ENCODE measurements around the gene CTDSPL.
A peak's percentile ranks its signal among the peaks of the same experiment; 100 is the strongest.

DNA sequence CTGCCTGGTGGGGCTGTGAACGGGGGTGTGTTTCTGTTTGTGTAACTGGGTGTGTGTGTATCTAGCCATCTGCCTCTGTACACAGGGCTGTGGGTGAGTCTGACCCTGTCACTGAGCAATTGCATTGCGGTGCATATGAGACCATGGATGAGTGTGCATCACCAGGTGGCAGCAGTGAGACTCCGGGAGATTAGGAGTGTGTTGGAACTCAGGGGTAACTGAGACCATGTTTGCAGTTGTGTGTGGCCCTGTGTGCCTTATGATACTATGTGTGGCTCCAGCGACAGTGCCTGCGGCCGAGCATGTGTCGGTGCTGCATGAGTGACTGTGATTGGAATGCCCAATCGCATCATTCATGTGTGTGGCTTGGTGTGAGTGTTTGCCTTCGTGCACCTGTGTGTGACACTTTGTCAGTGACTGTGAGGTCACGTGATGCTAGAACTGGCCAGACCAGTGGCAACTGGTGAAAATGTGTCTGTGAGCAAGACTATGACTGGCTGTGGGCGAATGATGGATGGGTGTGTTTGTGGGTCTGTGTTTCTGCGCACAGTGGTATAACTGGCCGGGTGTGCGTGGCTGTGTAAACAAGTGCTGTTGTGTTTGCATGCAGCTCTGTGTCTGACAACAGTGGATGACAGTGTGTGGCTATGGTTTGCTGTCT, 142.9 kb downstream of the CTDSPL start:
- TF ChIP-seq, protein P1, sequence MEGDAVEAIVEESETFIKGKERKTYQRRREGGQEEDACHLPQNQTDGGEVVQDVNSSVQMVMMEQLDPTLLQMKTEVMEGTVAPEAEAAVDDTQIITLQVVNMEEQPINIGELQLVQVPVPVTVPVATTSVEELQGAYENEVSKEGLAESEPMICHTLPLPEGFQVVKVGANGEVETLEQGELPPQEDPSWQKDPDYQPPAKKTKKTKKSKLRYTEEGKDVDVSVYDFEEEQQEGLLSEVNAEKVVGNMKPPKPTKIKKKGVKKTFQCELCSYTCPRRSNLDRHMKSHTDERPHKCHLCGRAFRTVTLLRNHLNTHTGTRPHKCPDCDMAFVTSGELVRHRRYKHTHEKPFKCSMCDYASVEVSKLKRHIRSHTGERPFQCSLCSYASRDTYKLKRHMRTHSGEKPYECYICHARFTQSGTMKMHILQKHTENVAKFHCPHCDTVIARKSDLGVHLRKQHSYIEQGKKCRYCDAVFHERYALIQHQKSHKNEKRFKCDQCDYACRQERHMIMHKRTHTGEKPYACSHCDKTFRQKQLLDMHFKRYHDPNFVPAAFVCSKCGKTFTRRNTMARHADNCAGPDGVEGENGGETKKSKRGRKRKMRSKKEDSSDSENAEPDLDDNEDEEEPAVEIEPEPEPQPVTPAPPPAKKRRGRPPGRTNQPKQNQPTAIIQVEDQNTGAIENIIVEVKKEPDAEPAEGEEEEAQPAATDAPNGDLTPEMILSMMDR (IDR thresholded peaks at IDR 0.05; ENCODE audit: insufficient read depth, low read length) = peak; percentile 70
- no peak for TF ChIP-seq POLR2AphosphoS5 (IDR thresholded peaks at IDR 0.05; ENCODE audit: low read depth)
- no peak for TF ChIP-seq SPI1 (IDR thresholded peaks at IDR 0.05; ENCODE audit: borderline replicate concordance, low read depth)
- TF ChIP-seq, protein P2, sequence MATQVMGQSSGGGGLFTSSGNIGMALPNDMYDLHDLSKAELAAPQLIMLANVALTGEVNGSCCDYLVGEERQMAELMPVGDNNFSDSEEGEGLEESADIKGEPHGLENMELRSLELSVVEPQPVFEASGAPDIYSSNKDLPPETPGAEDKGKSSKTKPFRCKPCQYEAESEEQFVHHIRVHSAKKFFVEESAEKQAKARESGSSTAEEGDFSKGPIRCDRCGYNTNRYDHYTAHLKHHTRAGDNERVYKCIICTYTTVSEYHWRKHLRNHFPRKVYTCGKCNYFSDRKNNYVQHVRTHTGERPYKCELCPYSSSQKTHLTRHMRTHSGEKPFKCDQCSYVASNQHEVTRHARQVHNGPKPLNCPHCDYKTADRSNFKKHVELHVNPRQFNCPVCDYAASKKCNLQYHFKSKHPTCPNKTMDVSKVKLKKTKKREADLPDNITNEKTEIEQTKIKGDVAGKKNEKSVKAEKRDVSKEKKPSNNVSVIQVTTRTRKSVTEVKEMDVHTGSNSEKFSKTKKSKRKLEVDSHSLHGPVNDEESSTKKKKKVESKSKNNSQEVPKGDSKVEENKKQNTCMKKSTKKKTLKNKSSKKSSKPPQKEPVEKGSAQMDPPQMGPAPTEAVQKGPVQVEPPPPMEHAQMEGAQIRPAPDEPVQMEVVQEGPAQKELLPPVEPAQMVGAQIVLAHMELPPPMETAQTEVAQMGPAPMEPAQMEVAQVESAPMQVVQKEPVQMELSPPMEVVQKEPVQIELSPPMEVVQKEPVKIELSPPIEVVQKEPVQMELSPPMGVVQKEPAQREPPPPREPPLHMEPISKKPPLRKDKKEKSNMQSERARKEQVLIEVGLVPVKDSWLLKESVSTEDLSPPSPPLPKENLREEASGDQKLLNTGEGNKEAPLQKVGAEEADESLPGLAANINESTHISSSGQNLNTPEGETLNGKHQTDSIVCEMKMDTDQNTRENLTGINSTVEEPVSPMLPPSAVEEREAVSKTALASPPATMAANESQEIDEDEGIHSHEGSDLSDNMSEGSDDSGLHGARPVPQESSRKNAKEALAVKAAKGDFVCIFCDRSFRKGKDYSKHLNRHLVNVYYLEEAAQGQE (IDR thresholded peaks at IDR 0.05; ENCODE audit: insufficient replicate concordance, low read depth) = no peak

Data from HL-60 (cell line).